Chondrocyte (in vitro differentiated cells): ENCODE data around the gene MYCBPAP. TPM values are rescaled to one million over a fixed set of nuclear protein-coding genes. Genes with fewer than 3 reads are reported as not detected.

ENCODE experiments used
- DNase-seq: peaks from one replicate; pipeline ENCODE4 v3.0.0; 2021; ENCODE audit warnings: mixed read lengths, low spot score
- H3K27ac Mint-ChIP-seq: one replicate; pipeline ENCODE4 v1.8.0; 2021; ENCODE audit warnings: mild to moderate bottlenecking, moderate library complexity, mixed read lengths; ENCODE audit not compliant: unreplicated experiment
- H3K27me3 Mint-ChIP-seq: 2 replicates; pipeline ENCODE4 v1.8.0; 2021; ENCODE audit warnings: low read depth, mixed read lengths
- H3K36me3 Mint-ChIP-seq: 2 replicates; pipeline ENCODE4 v1.8.0; 2021; ENCODE audit warnings: low read depth, mixed read lengths
- H3K4me1 Mint-ChIP-seq: 2 replicates; pipeline ENCODE4 v1.8.0; 2021; ENCODE audit warnings: low read depth, mild to moderate bottlenecking, mixed read lengths
- H3K4me3 Mint-ChIP-seq: one replicate; pipeline ENCODE4 v1.8.0; 2021; ENCODE audit warnings: mild to moderate bottlenecking, moderate library complexity, mixed read lengths; ENCODE audit not compliant: unreplicated experiment
- H3K9me3 Mint-ChIP-seq: 2 replicates; pipeline ENCODE4 v1.8.0; 2021; ENCODE audit warnings: low read depth, mixed read lengths
- CTCF ChIP-seq: fragments of 200-600 bp; sonication (generic); IDR thresholded peaks from 2 replicates; pipeline ENCODE4 v1.5.0; 2021; ENCODE audit warnings: antibody characterized with exemption, mild to moderate bottlenecking, moderate library complexity
- total RNA-seq: library from RNA; stranded (reverse); gene quantifications from 3 replicates; pipeline ENCODE4 v1.2.1, GENCODE V29; 2021

MYCBPAP gene
- total RNA-seq, 1 donor from 2014 or later: 0.99 TPM

DNA sequence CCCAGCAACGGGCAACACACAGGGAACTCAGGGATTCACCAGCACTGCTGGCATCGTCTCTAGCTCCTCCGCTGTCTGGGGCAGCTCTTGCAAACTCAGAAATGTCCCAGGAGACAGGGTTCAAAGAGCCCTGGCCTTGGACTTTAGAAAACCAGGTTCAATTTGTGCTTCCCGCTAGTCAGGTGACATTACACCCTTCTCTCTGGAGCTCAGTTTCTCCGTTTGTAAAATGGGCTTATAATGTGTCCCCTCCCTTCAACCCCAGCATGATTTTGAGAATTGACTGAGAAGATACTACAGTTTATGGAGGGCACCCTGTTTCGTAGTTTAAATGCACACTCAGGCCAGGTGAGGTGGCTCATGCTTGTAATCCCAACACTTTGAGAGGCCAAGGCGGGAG is 1.9 kb upstream of the MYCBPAP start:
- no peaks in the 10 kb centered on the region for H3K27me3 Mint-ChIP-seq
- no peak for TF ChIP-seq CTCF

GRCh38 chr17:50508573-50509460 is 578 bp downstream of the MYCBPAP start:
- DNase-seq: peak; percentile 51
- H3K27me3 Mint-ChIP-seq: no peaks in the 10 kb centered on the region
- peak overlapping the region; percentile 73 for H3K4me3 Mint-ChIP-seq
- H3K4me1 Mint-ChIP-seq: peaks cover 25% of the 10 kb centered on the region
- no peak for TF ChIP-seq CTCF
- H3K27ac Mint-ChIP-seq: peak overlapping the region; percentile 76
- no peaks in the 10 kb centered on the region for H3K36me3 Mint-ChIP-seq
- H3K9me3 Mint-ChIP-seq: no peaks in the 10 kb centered on the region

More for the DNA sequence above, 1.9 kb upstream of the MYCBPAP start:
- no peaks in the 10 kb centered on the region for H3K9me3 Mint-ChIP-seq
- no peaks in the 10 kb centered on the region for H3K36me3 Mint-ChIP-seq
- no peak overlapping the region for H3K4me3 Mint-ChIP-seq
- peaks cover 22% of the 10 kb centered on the region for H3K4me1 Mint-ChIP-seq
- DNase-seq: no peak
- no peak overlapping the region for H3K27ac Mint-ChIP-seq

GRCh38 chr17:50511058-50511457 is 2.8 kb downstream of the MYCBPAP start:
- H3K27ac Mint-ChIP-seq: peak overlapping the region; percentile 32
- DNase-seq: no peak
- no peak overlapping the region for H3K4me3 Mint-ChIP-seq
- no peaks in the 10 kb centered on the region for H3K36me3 Mint-ChIP-seq
- peaks cover 43% of the 10 kb centered on the region for H3K4me1 Mint-ChIP-seq
- H3K27me3 Mint-ChIP-seq: no peaks in the 10 kb centered on the region
- no peak for TF ChIP-seq CTCF
- no peaks in the 10 kb centered on the region for H3K9me3 Mint-ChIP-seq

DNA sequence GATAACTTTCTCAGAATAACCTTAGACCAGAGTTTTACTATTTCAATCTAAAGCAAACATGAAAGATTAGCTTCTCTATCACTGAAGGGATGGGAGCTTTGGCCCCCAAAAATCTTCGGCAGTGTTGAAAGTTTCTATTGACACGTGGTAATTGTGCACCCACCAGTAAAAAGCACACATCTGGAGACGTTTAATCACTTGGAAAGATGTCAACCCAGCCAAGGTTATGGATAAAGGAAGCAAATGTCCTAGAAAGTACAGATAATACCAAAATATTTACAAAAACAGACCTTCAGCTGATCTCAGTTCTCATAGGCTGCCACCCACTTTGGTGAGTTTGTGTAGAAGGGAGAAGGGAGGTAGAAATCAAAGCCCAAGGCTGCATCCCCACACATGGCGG is 5.3 kb downstream of the MYCBPAP start:
- no peaks in the 10 kb centered on the region for H3K9me3 Mint-ChIP-seq
- H3K36me3 Mint-ChIP-seq: no peaks in the 10 kb centered on the region
- no peak overlapping the region for H3K27ac Mint-ChIP-seq
- TF ChIP-seq CTCF: no peak
- H3K27me3 Mint-ChIP-seq: no peaks in the 10 kb centered on the region
- H3K4me3 Mint-ChIP-seq: no peak overlapping the region
- H3K4me1 Mint-ChIP-seq: peaks cover 51% of the 10 kb centered on the region
- no peak for DNase-seq

DNA sequence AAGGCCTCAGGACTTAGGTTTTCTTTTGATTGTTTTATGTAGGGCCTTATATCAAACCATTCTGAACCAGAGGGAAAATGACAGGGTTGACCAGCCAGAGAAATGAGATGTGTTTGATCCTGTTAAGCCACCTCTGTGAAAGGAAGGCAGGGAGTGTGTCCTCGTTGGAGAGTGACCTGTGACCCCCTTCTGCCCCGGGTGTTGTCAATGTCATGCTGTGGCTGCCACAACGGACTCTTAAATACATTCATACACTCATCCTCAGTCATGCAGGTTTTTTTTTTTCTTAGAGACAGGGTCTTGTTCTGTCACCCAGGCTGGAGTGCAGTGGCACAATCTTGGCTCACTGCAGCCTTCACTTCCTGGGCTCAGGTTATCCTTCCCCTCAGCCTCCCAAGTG is 6.1 kb downstream of the MYCBPAP start:
- Mint-ChIP-seq H3K4me1 (peaks cover 50% of the 10 kb centered on the region), H3K27ac (peak overlapping the region; percentile 73), H3K27me3 (no peaks in the 10 kb centered on the region), H3K4me3 (no peak overlapping the region), H3K9me3 (no peaks in the 10 kb centered on the region), H3K36me3 (no peaks in the 10 kb centered on the region)
- peak; percentile 25 for DNase-seq
- no peak for TF ChIP-seq CTCF
